NCI-H1105 (cell line): ENCODE measurements around the gene TERT.
"Not testable (repeated sequence)": the region's sequence is repeated elsewhere in the genome, so short reads cannot be mapped to it uniquely, and the experiment has no call there.

Source experiments
- DNase-seq: peaks from one replicate; lab custom pipeline; 2025; lab: John Stamatoyannopoulos, UW

TERT gene

DNA sequence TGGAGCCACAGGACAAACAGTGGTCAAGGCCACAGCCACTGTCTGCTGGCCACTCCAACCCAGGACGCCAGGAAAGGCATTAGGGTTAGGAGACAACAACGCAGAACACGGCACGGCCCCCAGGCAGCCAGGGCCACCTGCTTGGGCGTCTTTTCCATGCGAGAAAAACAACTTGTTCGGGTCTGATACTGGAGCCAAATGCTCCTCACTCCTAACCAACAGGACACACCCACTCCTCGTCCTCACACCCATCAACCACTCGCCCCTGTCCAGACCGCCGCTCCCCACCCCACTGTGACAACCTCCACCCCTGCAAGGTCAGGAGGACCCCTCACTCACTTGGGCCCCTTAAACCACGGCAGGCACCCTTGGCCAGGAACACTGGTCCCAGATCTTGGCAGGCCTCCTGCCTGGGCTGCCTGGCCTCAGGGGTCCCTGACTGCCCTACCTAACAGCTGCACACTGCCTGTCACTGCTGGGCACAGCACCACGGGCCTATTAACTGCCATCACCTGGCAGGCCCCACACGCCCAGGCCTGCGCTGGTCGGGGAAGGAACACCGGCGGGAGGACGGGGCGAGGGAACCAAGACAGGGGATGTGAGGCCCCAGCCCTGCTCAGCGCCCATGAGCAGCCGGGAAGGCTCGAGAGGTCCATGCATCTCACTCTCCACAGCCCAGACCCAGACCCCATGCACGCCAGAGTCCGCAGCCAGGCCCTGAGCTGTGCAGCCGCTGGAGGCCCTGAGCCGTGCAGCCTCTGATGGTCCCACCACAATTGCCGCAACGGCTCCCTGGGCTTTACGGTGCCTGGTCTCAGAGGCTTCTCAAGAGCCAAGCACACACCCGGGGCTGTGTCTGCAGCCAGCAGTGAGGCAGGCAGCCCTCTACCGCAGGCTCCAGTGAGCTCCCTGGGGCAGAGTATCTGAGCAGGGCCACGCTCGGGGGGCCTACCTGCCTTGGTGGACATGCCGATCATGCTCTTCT, 36.3 kb upstream of the TERT start:
- DNase-seq: no peak

DNA sequence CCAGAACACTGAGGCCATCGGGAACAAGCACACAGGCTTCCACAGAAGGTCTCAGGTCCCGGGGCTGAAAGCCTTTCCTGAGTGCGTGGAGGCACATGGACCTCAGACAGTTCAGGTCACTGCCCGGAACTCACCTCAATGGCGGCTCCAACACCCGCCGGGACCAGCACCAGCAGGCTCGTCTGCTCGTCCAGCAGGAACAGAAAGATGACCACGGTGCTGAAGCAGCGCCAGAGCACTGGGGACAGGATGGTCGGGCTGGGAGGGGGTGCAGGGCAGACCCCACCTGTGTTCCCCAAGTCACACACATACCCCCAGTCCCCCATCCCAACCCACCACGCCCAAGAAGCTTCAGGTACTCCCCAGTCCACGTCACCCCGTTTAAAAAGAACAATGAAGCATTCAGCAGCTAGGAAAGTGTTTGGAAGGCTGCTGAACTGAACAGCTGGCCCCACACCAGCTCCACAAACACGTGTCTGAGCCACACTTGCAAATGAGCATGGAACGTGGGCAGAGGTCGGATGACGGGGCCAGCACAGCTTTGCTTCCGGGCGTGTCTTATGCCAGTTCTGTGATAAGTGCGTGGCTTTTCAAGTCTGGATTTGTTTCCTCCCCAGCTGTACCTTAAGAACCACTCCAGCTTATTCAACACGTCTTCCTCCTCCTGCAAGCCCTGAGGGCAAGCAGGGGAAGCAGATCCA, 35.4 kb upstream of the TERT start:
- no peak for DNase-seq

DNA sequence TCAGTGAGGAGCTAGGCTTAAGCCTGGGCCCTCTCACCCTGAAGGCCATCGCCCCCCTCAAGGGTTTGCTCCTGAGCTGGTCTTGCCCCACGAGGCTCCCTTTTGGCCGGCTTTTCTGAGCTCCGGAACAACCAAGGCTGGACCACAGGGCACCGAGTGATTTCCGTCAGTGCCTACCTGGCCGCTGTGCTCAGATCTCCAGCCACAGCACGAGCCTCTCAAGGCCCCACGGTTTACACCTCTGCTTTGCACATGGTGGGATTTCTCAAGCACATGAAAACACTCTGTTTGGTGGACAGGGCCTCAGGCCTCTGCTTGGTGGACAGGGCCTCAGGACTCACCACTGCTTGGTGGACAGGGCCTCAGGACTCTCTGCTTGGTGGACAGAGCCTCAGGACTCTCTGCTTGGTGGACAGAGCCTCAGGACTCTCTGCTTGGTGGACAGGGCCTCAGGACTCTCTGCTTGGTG, 34.3 kb upstream of the TERT start:
- no peak for DNase-seq

DNA sequence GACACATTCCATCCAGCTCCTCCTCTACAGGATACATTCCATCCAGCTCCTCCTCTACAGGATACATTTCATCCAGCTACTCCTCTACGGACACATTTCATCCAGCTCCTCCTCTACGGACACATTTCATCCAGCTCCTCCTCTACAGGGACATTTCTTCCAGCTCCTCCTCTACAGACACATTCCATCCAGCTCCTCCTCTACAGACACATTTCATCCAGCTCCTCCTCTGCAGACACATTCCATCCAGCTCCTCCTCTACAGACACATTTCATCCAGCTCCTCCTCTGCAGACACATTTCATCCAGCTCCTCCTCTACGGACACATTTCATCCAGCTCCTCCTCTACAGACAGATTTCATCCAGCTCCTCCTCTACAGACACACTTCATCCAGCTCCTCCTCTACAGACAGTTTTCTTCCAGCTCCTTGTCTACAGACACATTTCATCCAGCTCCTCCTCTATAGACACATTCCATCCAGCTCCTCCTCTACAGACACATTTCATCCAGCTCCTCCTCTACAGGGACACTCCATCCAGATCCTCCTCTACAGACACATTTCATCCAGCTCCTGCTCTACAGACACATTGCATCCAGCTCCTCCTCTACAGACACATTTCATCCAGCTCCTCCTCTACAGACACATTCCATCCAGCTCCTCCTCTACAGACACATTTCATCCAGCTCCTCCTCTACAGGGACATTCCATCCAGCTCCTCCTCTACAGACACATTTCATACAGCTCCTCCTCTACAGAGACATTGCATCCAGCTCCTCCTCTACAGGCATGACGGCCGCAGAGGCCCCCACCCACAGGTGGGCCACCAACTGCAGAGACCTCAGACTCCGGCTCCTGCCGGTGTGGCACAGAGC, 33.6 kb upstream of the TERT start:
- not testable (repeated sequence) for DNase-seq

DNA sequence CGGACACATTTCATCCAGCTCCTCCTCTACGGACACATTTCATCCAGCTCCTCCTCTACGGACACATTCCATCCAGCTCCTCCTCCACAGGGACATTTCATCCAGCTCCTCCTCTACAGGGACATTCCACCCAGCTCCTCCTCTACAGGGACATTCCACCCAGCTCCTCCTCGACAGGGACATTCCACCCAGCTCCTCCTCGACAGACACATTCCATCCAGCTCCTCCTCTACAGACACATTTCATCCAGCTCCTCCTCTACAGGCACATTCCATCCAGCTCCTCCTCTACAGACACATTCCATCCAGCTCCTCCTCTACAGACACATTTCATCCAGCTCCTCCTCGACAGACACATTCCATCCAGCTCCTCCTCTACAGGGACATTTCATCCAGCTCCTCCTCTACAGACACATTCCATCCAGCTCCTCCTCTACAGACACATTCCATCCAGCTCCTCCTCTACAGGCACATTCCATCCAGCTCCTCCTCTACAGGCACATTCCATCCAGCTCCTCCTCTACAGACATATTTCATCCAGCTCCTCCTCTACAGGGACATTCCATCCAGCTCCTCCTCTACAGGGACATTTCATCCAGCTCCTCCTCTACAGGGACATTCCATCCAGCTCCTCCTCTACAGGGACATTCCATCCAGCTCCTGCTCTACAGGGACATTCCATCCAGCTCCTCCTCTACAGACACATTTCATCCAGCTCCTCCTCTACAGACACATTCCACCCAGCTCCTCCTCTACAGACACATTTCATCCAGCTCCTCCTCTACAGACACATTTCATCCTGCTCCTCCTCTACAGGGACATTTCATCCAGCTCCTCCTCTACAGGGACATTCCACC, 32.3 kb upstream of the TERT start:
- not testable (repeated sequence) for DNase-seq

DNA sequence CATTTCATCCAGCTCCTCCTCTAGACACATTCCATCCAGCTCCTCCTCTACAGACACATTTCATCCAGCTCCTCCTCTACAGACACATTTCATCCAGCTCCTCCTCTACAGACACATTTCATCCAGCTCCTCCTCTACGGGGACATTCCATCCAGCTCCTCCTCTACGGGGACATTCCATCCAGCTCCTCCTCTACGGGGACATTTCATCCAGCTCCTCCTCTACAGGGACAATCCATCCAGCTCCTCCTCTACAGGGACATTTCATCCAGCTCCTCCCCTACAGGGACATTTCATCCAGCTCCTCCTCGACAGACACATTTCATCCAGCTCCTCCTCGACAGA, 31.6 kb upstream of the TERT start:
- not testable (repeated sequence) for DNase-seq

DNA sequence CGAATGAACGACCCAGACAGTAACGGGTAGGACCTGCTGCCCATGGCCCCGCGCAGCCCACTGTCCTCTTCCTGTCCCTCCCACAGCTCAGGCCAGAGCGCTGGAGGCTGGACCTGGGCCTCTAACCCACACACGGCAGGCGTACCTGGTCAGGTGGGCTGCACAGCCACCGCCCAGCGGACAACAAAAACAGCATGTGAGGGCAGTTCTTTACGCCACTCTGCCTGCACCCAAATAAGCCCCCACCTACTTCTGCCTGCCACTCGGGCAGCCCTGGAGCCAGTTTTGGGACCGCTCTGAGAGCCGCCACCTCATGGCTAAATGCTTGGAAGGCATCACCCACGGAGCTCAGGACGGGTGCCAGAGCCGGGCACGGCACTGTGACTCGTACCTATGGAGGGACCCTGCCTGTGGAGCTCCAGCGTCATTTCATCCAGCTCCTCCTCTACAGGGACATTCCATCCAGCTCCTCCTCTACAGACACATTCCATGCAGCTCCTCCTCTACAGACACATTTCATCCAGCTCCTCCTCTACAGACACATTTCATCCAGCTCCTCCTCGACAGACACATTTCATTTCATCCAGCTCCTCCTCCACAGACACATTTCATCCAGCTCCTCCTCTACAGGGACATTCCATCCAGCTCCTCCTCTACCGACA, 31.1 kb upstream of the TERT start:
- DNase-seq: no peak

DNA sequence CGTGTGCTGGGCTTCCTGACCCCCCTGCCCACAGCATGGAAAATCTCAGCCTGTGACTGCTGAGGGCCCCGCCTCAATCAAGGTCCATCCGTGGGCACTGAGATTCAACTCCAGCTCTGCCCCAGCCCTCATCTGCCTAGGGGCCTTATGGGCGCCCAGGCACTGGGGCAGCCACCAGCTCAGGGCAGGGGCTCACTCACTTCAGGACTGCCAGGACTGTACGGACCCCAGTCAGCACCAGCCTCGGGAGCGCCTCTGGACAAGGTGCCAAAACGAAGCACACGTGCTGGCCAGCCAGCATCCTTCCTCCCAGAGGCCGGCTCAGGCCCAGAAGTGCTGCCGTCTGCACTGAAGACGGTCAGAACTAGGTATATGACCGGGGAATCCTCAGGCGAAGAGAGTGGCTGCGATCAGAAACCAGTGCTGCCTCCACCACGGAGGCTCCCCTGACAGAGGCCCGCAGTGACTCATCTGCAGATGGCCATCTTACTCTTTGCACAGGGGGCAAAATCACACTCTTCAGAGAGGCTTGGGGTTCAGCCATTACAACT, 30.4 kb upstream of the TERT start:
- DNase-seq: no peak

DNA sequence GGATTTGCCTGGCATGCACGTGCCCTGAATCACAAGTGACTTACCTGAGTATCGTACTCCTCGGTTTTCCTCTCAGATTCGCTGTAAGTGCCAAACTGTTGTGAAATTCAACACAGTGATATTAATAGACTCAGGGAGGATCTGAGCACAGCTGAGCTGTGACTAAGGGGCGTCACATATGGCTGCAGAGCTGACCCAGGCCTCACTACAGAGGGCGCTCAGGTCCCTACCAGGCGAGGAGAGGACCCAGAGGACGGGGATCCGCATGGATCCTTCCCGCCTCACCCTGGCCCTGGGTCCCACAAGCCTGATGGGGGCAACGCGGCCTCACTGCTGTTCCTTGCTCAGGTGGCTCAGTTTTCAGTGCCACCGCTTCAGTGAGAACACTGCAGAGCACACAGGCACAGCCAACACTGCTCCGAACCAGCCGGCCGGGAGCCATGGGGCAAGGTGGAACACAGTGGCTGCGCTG, 29.9 kb upstream of the TERT start:
- no peak for DNase-seq

DNA sequence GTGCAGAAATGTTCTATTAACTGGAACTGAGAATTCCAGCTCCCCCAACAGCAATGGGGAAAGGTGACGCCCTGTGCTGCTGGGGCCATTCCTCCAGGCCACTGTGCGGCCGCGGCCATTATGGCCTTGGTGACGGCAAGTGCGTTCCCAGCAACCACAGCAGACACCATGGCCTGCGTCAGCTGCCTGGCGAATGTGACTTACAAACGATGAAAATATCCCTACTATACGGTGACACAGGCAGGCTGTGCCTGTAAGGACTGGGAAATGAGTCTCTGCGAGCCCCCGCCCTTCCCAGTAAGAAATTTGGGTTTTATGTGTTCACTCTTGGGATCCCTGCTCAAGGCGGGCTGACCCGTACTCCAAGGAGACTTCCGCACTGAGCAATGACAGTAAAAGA, 29.4 kb upstream of the TERT start:
- DNase-seq: no peak

DNA sequence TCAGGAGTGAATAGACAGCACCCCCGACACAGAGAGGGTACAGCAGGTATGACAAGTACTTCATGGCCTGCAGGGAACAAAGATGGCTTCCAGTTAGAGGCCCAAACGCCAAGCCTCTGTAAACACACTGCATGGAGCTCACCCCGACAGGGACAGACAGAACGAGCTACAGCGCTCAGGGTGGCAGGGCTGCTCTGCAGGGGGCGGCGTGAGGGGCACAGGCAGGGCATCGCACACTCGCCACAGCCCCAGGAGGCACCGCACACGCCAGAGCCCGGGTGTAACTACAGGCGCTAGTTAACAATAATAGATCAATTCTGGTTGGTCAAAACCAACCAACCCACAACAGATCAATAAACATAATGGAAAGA, 28.9 kb upstream of the TERT start:
- no peak for DNase-seq

DNA sequence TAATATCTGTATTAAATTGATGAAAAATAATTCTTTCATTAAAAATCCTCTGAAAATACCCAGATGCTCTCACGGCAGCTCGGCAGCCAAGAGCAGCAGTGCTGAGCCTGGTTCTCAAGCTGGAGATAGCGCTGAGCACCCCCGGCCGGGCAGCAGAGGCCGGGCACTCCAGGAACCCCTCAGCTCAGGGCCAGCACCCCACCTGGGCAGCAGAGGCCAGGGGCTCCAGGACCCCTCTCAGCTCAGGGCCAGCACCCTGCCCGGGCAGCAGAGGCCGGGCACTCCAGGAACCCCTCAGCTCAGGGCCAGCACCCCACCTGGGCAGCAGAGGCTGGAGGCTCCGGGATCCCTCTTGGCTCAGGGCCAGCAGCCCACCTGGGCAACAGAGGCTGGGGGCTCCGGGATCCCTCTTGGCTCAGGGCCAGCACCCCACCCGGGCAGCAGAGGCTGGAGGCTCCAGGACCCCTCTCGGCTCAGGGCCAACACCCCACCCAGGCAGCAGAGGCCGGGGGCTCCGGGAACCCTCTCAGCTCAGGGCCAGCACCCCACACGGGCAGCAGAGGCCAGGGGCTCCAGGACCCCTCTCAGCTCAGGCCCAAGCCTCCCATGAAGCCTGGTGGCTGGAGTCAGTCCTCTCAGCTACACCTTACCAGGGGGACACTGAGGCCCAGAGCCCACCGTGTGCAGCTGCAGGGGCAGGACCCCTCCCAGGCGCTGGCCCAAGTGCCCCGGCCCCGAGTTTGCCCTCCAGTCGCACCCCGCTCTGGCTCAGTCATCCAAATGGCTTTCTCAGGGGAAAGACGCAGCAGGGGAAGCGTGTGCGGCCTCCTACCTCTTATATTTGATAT, 28.3 kb upstream of the TERT start:
- no peak for DNase-seq

DNA sequence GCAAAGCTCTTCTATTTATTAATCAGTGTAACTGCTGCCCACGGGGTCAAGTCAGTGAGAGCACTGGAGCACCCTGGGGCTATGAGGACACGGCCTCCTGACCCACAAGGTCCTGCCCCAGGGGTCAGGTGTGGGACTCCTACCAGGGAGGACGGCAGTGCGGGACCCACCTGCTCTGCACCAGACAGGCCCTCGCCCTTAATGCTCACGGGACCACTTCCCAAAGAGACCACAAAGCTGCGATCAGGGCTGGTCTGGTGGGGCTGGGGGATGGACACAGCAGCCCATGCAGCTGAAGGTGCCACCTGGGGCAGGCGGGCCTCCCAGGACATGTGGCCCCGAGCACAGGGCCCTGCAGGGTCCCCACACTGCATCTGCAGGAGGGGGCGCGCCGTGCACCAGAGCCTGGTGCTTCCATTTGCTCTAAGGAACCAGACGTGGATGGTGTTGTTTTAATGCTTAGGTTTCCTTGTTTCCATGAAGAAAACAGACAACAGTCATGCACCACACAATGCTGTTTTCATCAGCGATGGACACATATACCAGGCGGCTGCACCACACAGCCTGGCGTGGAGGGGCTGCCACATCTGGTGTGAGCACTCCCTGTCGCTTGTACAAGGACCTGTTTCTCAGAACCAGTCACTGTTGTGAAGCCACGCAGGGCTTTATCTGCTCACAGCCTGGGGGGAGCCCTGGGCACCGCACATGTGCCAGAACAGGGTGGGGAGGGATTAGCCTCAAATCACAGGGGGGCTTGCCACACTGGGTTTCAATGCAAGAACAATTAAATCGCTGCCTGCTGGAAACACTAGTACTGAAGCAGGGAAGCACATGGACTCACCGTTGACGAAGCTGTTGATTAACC, 27.4 kb upstream of the TERT start:
- no peak for DNase-seq

DNA sequence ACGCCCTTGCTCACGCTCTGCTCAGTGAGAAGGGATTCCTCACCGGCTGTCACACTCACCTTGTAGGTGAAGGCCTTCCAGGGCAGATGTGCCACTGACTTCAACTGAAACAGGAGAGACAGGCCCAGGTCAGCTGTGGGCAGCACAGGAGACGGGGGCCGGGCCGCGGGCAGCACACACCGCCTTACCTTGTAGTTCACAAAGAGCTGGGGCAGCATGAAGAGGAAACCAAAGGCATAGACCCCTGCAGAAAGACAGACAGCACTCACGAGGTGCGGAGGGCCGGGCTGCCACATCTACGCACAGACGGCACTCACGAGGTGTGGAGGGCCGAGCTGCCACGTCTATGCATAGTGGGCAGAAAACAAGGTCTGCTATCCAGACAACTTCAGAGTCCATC, 26.7 kb upstream of the TERT start:
- DNase-seq: no peak

DNA sequence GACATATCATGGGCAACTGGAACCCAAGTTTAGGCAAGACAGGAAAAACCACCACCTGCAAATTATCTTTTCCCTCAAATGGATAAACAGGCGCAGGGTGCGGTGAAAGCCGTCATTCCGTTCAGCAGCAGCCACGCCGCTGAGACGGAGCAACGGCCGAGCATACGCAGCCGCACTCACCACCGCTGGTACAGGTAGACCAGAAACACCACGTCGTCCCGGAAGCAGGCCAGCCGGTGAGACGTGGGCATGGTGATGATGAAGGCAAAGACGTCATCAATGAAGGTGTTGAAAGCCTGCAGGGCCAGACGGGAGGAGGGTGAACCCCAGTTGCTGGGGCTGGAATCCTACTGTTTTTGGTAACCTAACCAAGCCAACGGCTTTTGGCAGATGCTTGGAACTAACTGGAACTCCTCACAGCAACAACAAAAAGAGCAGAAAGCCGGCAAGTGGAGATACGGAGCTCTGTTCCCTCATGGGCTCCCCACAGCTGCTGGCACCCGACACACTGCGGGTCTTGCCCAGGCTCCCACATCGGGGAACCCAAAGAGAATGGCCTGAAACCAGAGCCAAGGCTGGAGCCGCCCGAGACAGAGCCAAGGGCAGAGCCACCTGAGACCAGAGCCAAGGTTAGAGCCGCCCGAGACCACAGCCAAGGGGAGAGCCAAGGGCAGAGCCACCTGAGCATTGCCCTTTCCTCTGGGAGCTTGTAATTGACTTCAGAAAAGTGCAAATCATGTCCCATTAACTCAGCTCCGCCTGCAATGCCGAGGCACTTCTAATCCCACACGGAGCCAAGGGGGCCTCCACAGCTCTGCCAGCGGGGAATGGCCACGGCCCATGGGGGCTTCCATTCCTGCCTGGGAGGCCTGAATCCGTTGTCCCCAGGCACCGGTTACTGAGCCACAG, 25.8 kb upstream of the TERT start:
- DNase-seq: no peak

DNA sequence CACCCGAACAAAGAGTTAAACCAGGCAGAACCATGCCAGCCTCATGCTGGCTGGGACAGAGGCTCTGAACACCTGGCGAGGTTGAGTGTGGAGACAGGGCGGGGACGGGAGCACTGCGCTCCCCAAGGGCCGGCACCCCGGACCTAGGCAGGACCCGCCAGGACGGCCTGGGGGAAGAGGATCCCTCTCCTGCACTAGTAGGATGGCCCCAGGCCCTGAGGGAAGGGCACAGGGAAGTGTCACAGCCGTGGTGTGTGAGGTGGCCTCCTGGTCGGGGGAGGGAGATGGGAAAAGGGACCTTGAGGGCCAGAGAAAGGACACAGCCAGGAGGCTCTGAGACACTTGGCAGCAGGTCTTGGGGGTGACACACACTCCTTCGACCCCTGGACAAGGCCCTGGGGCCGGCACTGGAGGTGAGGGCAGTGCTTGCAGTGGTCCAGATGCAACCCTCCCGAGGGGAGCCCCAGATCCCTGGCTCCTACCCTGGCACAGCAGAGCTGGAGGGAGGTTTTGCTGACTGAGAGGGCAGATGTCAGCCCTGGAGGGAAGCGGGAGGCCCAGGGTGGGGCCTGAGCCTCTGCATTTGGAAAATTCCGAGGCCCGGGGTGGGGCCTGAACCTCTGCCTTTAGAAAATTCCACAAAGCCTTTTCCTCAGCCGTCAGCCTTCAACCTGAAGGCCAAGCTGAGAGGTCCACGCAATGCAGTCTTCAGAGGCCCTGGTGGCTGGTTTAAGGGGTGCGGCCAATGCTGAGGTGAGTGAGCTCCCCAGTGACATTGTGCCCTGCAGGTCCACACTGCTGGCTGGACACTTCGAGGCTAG, 24.8 kb upstream of the TERT start:
- DNase-seq: no peak
